ENCODE data around the gene INCA1. TPM values are rescaled to one million over a fixed set of nuclear protein-coding genes. Genes with fewer than 3 reads are reported as not detected.

INCA1 gene
- polyA plus RNA-seq, 1 of the 3 experiments (the other 2 are of a cell fraction): 1.2 TPM

DNA sequence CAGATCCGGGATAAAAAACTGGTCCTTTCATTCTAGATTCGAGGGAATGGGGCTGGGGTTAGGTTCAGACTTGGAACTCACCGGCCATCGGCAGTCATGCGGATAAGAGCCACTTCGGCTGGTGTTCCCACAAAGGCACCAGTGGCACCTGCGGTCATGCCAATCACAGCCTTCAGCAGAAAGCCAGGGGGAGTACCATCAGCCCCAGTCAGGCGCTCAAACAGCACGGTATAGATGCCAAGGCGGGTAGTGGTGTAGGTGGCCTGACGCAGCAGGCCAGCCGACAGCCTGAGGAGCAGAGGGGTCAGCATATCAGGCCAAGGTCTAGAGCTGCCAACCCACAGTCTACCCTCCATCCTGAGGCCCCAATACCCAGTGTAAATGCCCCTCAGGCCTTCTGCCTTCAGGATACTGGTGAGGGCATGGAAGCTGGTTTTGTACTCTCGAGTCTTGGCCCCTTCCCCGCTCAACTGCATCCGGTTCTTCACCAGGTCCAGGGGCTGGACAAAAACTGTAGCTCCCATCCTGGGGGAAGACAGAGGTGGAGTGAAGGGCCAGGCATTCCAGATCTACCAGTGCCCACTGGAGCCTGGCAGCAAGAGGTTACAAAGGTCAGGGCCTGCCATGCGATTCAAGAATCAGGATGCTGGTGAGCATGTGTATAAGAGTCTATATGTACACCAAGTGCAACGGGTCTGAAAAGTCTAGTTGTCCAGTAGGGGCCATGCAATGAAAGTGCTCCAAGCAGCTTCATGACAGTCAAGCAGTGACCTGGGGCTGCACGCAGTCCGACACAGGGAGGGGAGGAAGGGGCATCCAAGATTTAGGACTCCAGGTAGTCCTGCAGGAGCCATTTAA is 58.4 kb downstream of the INCA1 start:
- H3K4me1 ChIP-seq (ENCODE audit: control insufficient read depth in 1 of 2, insufficient read depth in 2 of 2, low read depth in 1 of 2, low read length in 1 of 2): peaks cover 13 to 28% of the 10 kb centered on the region in 2 experiments; a peak in 2 of 4 replicates
- no peaks in the 10 kb centered on the region for H3K27me3 ChIP-seq (ENCODE audit: insufficient read depth)
- WGBS (ENCODE audit: low lambda C conversion rate): 67% methylated on average over 16 of the region's 19 CpGs
- H3K9me3 ChIP-seq: no peaks in the 10 kb centered on the region
- H3F3A ChIP-seq (replicated peaks; ENCODE audit: insufficient read depth): peaks cover 32% of the 10 kb centered on the region
- CTCF ChIA-PET: interaction anchor here (0.9 to 3.9 kb wide), 7 partner anchors 21 to 123 kb away, joined by 3 to 29 read pairs (median 4); partner anchors contain the start of gene CHRNE
- H3K79me2 ChIP-seq (ENCODE audit: insufficient read depth): peaks cover 52% of the 10 kb centered on the region
- peak overlapping the region; percentile 83 for H3K9ac ChIP-seq
- peak overlapping the region; percentile 94 to 98 for H3K27ac ChIP-seq (ENCODE audit: low read depth in 2 of 2, low read length in 1 of 2)
- TF ChIP-seq RXRA (IDR thresholded peaks at IDR 0.05; ENCODE audit: borderline replicate concordance, low read depth) (no peak), TEAD4 (IDR thresholded peaks at IDR 0.05; ENCODE audit: borderline replicate concordance, insufficient read depth) (no peak), CHD2 (IDR thresholded peaks at IDR 0.05; ENCODE audit: low read length, partially characterized antibody) (no peak), FOXM1 (IDR thresholded peaks at IDR 0.05; ENCODE audit: low read depth) (no peak), NFIC (IDR thresholded peaks at IDR 0.05; ENCODE audit: borderline replicate concordance) (no peak), MEF2A (IDR thresholded peaks at IDR 0.05; ENCODE audit: borderline replicate concordance, low read depth) (no peak), FOXJ3 (CRISPR knock-in tag; IDR thresholded peaks at IDR 0.05) (no peak), RAD21 (IDR thresholded peaks at IDR 0.05; ENCODE audit: low read length) (no peak), SIN3A (IDR thresholded peaks at IDR 0.05; ENCODE audit: borderline replicate concordance, low read depth, low read length) (no peak), YY1 (IDR thresholded peaks at IDR 0.05; ENCODE audit: low read depth) (no peak), SMC3 (IDR thresholded peaks at IDR 0.05; ENCODE audit: low read depth, low read length) (no peak)
- TF ChIP-seq, protein P1, sequence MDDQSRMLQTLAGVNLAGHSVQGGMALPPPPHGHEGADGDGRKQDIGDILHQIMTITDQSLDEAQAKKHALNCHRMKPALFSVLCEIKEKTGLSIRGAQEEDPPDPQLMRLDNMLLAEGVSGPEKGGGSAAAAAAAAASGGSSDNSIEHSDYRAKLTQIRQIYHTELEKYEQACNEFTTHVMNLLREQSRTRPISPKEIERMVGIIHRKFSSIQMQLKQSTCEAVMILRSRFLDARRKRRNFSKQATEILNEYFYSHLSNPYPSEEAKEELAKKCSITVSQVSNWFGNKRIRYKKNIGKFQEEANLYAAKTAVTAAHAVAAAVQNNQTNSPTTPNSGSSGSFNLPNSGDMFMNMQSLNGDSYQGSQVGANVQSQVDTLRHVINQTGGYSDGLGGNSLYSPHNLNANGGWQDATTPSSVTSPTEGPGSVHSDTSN (IDR thresholded peaks at IDR 0.05): no peak
- TF ChIP-seq, protein P2, sequence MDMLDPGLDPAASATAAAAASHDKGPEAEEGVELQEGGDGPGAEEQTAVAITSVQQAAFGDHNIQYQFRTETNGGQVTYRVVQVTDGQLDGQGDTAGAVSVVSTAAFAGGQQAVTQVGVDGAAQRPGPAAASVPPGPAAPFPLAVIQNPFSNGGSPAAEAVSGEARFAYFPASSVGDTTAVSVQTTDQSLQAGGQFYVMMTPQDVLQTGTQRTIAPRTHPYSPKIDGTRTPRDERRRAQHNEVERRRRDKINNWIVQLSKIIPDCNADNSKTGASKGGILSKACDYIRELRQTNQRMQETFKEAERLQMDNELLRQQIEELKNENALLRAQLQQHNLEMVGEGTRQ (IDR thresholded peaks at IDR 0.05; ENCODE audit: borderline replicate concordance, low read depth, low read length): no peak
- peaks cover 9% of the 10 kb centered on the region for H4K20me1 ChIP-seq (ENCODE audit: insufficient read depth)
- H3K9me2 ChIP-seq: no peaks in the 10 kb centered on the region
- DNase-seq: no peak
- H3K4me3 ChIP-seq (ENCODE audit: low read depth in 2 of 2, low read length in 1 of 2): peak overlapping the region; percentile 80 to 86
- peak overlapping the region; percentile 98 for H3K4me2 ChIP-seq
- H2AFZ ChIP-seq (ENCODE audit: low read depth): 0 out of 2 replicates have a peak overlapping the region, but pooled peaks have one; percentile 69
- peaks cover 22 to 25% of the 10 kb centered on the region in 2 experiments for H3K36me3 ChIP-seq (replicated peaks in 1 of 2; ENCODE audit: control insufficient read depth in 1 of 2, insufficient read depth in 2 of 2, low read length in 1 of 2)
- POLR2A ChIA-PET: interaction anchor here (0.9 to 2.0 kb wide), 4 partner anchors 15 to 30 kb away, joined by 3 to 35 read pairs (median 11); partner anchors contain the start of gene SPAG7

Small RNA genes within 50 kb of the gene (small RNA-seq; reads per million reads assigned to genes)
- gene MIR6864 (0 to 0.11 (median 0) reads per million in 7 experiments), gene MIR6865 (0 to 2.3 (median 0) reads per million in 7 experiments)

Other genes starting within 250 kb of the INCA1 start
- gene TM4SF5, start 225.6 kb downstream of the INCA1 start, polyA plus RNA-seq (2012; rRNA removed): not detected in 2 replicates
- 0.76 and 1.3 TPM in 2 replicates for gene VMO1, start 211.2 kb downstream of the INCA1 start, polyA plus RNA-seq (2012; rRNA removed)
- gene GLTPD2, start 208.6 kb downstream of the INCA1 start, polyA plus RNA-seq (2012; rRNA removed): not detected in 2 replicates
- 325 and 331 TPM in 2 replicates for gene PSMB6, start 201.4 kb downstream of the INCA1 start, polyA plus RNA-seq (2012; rRNA removed)
- gene PLD2, start 190.4 kb downstream of the INCA1 start, polyA plus RNA-seq (2012; rRNA removed): 42.5 and 49.2 TPM in 2 replicates
- 53.2 and 64.7 TPM in 2 replicates for gene MINK1, start 164.2 kb downstream of the INCA1 start, polyA plus RNA-seq (2012; rRNA removed)
- gene C17orf107, start 98.0 kb downstream of the INCA1 start, polyA plus RNA-seq (2012; rRNA removed): 0.44 and 0.52 TPM in 2 replicates
- gene CHRNE, start 94.4 kb downstream of the INCA1 start, polyA plus RNA-seq (2012; rRNA removed): 0.54 and 0.71 TPM in 2 replicates
- gene GP1BA, start 65.2 kb downstream of the INCA1 start, polyA plus RNA-seq (2012; rRNA removed): not detected in 2 replicates
- gene SLC25A11, start 57.5 kb downstream of the INCA1 start, polyA plus RNA-seq (2012; rRNA removed): 58.5 and 82.8 TPM in 2 replicates
- 96.5 and 115 TPM in 2 replicates for gene RNF167, start 57.3 kb downstream of the INCA1 start, polyA plus RNA-seq (2012; rRNA removed)
- 1,627 and 2,484 TPM in 2 replicates for gene PFN1, start 49.0 kb downstream of the INCA1 start, polyA plus RNA-seq (2012; rRNA removed)
- gene ENO3, start 46.4 kb downstream of the INCA1 start, polyA plus RNA-seq (2012; rRNA removed): 29.2 and 32.5 TPM in 2 replicates
- gene SPAG7, start 29.7 kb downstream of the INCA1 start, polyA plus RNA-seq (2012; rRNA removed): 122 and 133 TPM in 2 replicates
- gene CAMTA2, start 9.8 kb downstream of the INCA1 start, polyA plus RNA-seq (2012; rRNA removed): 18.4 and 27.0 TPM in 2 replicates
- gene KIF1C, start 428 bp upstream of the INCA1 start, polyA plus RNA-seq (2012; rRNA removed): 36.7 and 58.2 TPM in 2 replicates
- gene SLC52A1, start 37.9 kb upstream of the INCA1 start, polyA plus RNA-seq (2012; rRNA removed): 0.49 and 0.55 TPM in 2 replicates
- gene ZFP3, start 80.9 kb upstream of the INCA1 start, polyA plus RNA-seq (2012; rRNA removed): 1.5 and 2.3 TPM in 2 replicates
- 3.4 and 3.6 TPM in 2 replicates for gene ZNF232, start 114.4 kb upstream of the INCA1 start, polyA plus RNA-seq (2012; rRNA removed)
- not detected in 2 replicates for gene USP6, start 118.5 kb upstream of the INCA1 start, polyA plus RNA-seq (2012; rRNA removed)
- 2.8 and 4.8 TPM in 2 replicates for gene ZNF594, start 194.3 kb upstream of the INCA1 start, polyA plus RNA-seq (2012; rRNA removed)
- gene SCIMP, start 237.3 kb upstream of the INCA1 start, polyA plus RNA-seq (2012; rRNA removed): not detected in 2 replicates